GM19328 (cell line): Measurements from ENCODE around the gene ROMO1.

Source experiments
- ATAC-seq: cut with Tn5 transposase; IDR thresholded peaks from one replicate; pipeline ENCODE4 v1.9.1; 2021; ENCODE audit warnings: mild to moderate bottlenecking, moderate library complexity; ENCODE audit not compliant: unreplicated experiment

Gene ROMO1

GRCh38 chr20:35729283-35729807, 30.1 kb downstream of the ROMO1 start:
- ATAC-seq = no peak

- ATAC-seq = no peak
These were observed 30.8 kb downstream of the ROMO1 start for GRCh38 chr20:35729836-35730582.

GRCh38 chr20:35730583-35731468, 31.6 kb downstream of the ROMO1 start:
- ATAC-seq = no peak

- ATAC-seq = no peak
These were observed 32.2 kb downstream of the ROMO1 start for GRCh38 chr20:35731469-35731788.

- no peak for ATAC-seq
These were observed 32.8 kb downstream of the ROMO1 start for GRCh38 chr20:35731862-35732643.

GRCh38 chr20:35732644-35732982, 33.4 kb downstream of the ROMO1 start:
- ATAC-seq = no peak

GRCh38 chr20:35734374-35734773, 35.2 kb downstream of the ROMO1 start:
- no peak for ATAC-seq

GRCh38 chr20:35734777-35735649, 35.8 kb downstream of the ROMO1 start:
- ATAC-seq = no peak

GRCh38 chr20:35735826-35736470, 36.7 kb downstream of the ROMO1 start:
- no peak for ATAC-seq

- ATAC-seq = no peak
These were observed 38.7 kb downstream of the ROMO1 start for GRCh38 chr20:35737865-35738333.

GRCh38 chr20:35738410-35739179, 39.4 kb downstream of the ROMO1 start:
- no peak for ATAC-seq

GRCh38 chr20:35739294-35740163, 40.3 kb downstream of the ROMO1 start:
- no peak for ATAC-seq

GRCh38 chr20:35741892-35742740, 42.9 kb downstream of the ROMO1 start, which contains the start of gene RBM39:
TSS of gene RBM39 (minus strand) at chr20:35742260. CDS start at chr20:35740874, 1,386 bp downstream.
- peak; percentile 79 for ATAC-seq

- ATAC-seq = no peak
These were observed 43.7 kb downstream of the ROMO1 start for GRCh38 chr20:35742741-35743523.

- ATAC-seq = no peak
These were observed 44.7 kb downstream of the ROMO1 start for GRCh38 chr20:35743693-35744491.
